Coronary artery (tissue), 2 donors: ENCODE measurements around the gene C15orf39.

Experiments used
- DNase-seq: peaks from one replicate; pipeline ENCODE4 v3.0.0-alpha.2; 2017; ENCODE audit warnings: low spot score
- H3K27ac ChIP-seq, 2 donors: fragments of 200-600 bp; sonication (generic); one replicate each; pipeline ENCODE4 v1.5.1; 2016 to 2019
- H3K4me3 ChIP-seq: fragments of 200-600 bp; sonication (generic); 2 replicates; pipeline ENCODE4 v1.5.1; 2016; ENCODE audit warnings: mild to moderate bottlenecking, moderate library complexity
- TF ChIP-seq, protein P1 (sequence below): fragments of 200-600 bp; sonication (generic); IDR thresholded peaks from one replicate; pipeline ENCODE4 v1.5.1; 2019; ENCODE audit warnings: antibody characterized with exemption

C15orf39 gene

GRCh38 chr15:75201616-75202250 lies at the start of gene C15orf39:
Gene C15orf39, plus strand, starts transcription at chr15:75201882. Its CDS starts 4,167 bp downstream, at chr15:75206049.
- Histone ChIP-seq H3K27ac (peak within 1 kb of the TSS; percentile 94 to 100), H3K4me3 (peak within 1 kb of the TSS; percentile 82)
- DNase-seq, result peak; percentile 87
- TF ChIP-seq, protein P1, sequence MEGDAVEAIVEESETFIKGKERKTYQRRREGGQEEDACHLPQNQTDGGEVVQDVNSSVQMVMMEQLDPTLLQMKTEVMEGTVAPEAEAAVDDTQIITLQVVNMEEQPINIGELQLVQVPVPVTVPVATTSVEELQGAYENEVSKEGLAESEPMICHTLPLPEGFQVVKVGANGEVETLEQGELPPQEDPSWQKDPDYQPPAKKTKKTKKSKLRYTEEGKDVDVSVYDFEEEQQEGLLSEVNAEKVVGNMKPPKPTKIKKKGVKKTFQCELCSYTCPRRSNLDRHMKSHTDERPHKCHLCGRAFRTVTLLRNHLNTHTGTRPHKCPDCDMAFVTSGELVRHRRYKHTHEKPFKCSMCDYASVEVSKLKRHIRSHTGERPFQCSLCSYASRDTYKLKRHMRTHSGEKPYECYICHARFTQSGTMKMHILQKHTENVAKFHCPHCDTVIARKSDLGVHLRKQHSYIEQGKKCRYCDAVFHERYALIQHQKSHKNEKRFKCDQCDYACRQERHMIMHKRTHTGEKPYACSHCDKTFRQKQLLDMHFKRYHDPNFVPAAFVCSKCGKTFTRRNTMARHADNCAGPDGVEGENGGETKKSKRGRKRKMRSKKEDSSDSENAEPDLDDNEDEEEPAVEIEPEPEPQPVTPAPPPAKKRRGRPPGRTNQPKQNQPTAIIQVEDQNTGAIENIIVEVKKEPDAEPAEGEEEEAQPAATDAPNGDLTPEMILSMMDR, result peak; percentile 100

DNA sequence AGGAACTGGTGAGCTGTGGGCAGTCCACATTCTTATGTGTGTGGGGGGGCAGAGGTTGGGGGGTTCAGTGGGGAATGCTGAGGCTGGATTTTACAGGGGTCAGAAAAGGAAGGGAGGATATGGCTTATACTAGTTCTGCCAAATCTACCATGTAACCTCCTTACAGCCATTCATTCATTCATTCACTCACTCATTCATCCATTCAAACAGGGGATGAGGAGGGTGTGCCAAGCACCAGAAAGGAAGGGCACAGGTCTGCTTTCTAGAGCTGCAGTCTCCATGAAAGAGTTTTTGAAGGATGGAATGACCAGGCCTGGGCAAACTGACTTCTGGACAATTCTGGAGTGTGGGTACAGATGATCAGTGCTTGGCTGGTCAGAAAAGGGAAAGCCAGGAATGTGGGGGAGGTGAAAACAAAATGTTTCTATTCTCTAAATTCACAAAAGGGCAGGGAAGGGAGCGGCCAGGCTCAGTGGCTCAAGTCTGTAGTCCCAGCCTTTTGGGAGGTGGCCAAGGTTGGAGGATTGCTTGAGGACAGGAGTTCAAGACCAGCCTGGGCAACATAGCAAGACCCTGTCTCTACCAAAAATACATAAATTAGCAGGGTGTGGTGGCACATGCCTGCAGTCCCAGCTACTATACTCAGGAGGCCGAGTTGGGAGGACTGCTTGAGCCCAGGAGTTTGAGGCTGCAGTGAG lies 49.2 kb upstream of the C15orf39 start:
- TF ChIP-seq, protein P1, result no peak
- Histone ChIP-seq H3K27ac (no peak overlapping the region), H3K4me3 (no peak overlapping the region)
- no peak for DNase-seq

DNA sequence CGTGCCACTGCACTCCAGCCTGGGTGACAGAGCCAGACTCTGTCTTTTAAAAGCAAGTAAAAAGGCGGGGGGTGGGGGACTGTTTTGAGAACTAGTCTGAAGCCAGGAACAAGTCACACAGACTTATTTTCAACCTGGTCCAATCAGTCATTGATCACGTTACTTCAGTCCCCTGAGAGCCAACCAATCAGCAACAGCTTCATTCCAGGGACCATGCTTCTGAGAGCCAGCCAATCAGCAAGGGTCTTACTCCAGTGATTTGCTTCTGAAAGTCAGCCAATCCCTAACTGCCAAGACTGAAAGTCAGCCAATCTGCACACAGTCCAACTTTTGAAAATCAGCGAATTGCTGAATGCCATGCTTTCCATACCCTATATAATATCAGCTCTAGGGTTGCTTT lies 48.6 kb upstream of the C15orf39 start:
- TF ChIP-seq, protein P1, result no peak

GRCh38 chr15:75153565-75154276 lies 48.0 kb upstream of the C15orf39 start:
- H3K27ac ChIP-seq, result no peak overlapping the region

More for the DNA sequence above, 48.6 kb upstream of the C15orf39 start:
- Histone ChIP-seq H3K4me3 (no peak overlapping the region), H3K27ac (no peak overlapping the region)
- no peak for DNase-seq

GRCh38 chr15:75154461-75155062 lies 47.1 kb upstream of the C15orf39 start:
- no peak for DNase-seq
- TF ChIP-seq, protein P1, result no peak
- no peak overlapping the region for H3K4me3 ChIP-seq
- H3K27ac ChIP-seq, result no peak overlapping the region

More at GRCh38 chr15:75153565-75154276, 48.0 kb upstream of the C15orf39 start:
- DNase-seq, result no peak
- no peak overlapping the region for H3K4me3 ChIP-seq
- TF ChIP-seq, protein P1, result no peak

- no peak for DNase-seq
- TF ChIP-seq, protein P1, result no peak
- Histone ChIP-seq H3K4me3 (no peak overlapping the region), H3K27ac (no peak overlapping the region)
Measured at GRCh38 chr15:75156326-75157215, 45.1 kb upstream of the C15orf39 start.
